GM03348 (cell line): Measurements from ENCODE around the gene MACF1.
A peak's percentile ranks its signal among the peaks of the same experiment; 100 is the strongest.
"Not testable (repeated sequence)": the region's sequence is repeated elsewhere in the genome, so short reads cannot be mapped to it uniquely, and the experiment has no call there.

Experiments used
- DNase-seq: peaks from one replicate; pipeline ENCODE4 v3.0.0; 2012; ENCODE audit warnings: low spot score

MACF1 gene

GRCh38 chr1:39181311-39181710, 23.2 kb upstream of the MACF1 start:
- DNase-seq = no peak

DNA sequence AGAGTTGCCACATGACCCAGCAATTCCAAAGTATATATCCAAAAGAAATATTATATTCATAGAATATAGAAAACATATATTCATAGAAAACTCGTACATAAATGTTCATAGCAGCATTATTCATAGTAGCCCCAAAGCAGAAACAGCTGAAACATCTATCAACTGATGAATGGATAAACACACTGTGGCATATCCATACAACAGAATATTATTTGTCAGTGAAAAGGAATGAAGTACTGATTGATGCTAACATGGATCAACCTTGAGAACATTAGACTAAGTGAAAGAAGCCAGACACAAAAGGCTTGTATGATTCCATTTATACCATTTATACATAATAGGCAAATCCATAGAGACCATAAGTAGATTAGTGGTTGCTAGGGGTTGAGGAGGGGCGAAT, 21.7 kb upstream of the MACF1 start:
- DNase-seq = no peak

DNA sequence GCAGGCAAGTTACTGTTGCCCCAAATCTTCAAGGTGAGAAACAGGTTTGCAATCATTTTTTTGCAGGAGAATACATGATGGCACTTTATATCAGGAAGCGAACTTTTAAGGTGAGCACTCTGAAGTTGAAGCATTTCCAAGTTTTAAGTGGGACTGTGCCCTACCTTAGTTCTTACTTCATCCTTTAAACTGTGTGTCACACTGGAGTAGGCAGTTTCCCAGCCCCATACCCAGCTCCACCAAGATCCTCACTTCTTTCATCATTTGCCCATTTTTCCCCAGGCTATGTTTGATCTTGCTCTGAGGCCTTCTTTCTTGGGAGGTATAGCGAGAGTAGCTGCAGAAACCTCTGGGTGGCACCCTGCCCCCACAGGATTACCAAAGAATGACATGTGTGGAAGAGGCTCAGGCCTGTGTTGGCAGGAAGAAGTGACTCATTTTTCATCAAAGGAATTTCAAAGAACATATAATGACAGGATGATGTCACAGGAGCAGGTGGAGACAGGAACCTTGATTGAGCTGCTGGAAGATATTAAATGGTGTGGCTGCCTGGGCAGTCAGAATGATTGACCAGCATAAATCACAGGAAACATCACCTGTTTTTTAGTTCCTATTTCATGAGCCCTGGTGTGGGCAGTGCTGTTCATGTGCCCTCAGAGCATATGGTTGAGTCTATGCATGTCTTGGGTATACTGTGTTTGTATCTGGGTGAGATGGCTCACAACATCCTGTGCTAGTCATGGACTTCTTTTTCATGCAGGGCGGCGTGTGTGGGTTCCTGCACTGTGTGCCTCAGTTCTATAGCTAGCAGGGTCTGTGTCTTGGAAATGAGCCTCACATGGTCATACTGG, 20.8 kb upstream of the MACF1 start:
- peak; percentile 31 for DNase-seq

GRCh38 chr1:39184354-39184818, 20.1 kb upstream of the MACF1 start:
- no peak for DNase-seq

DNA sequence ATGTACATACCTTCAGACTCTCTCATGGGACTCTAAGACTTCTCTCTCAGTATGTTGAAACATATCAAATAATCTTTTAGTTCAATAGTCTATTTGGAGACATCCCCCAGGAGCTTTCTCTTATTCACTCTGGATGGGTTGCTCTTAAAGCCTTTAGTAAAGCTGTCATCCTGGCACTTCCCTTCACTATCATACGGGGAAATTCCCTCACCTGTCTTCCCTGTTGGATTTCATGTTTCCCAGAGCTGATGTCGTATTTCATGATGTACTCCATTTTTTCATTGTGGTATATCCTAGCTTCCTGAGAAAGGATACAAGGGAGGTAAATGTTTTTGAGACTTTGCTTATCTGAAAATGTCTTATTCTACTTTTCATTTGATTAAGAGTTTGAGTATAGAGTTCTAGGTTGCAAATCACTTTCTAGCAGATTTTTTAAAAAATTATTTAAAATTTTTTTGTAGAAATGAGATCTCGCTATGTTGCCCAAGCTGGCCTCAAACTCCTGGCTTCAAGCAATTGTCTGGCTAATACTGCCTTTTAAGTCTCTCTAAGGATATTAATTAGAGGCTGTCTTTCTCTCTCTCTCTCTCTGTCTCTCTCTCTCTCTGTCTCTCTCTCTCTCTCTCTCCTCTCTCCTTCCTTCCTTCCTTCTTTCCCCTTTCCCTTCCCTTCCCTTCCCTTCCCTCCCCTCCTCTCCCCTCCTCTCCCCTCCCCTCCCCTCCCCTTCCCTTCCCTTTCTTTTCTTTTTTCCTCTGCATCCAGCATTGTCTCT, 17.0 kb upstream of the MACF1 start:
- DNase-seq = no peak

DNA sequence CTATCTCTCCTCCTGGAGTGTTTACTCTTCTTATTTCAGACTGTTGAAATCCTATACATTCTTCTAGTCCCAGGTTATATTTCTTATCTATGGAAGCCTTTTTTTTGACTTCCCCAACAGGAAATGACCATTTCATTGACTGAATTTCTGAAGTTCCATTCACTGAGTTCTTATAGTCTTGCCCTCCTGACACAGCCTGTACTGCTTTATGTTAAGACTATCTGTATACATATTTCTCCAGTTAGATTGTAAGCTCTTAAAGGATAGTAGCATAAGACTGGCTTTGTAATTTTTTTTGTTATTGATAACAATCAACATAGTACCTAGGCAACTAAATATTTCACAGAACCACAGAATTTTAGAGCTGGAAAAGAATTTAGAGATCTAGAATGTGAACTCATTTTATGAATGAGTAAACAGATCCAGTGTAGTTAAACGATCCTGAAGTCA, 14.9 kb upstream of the MACF1 start:
- no peak for DNase-seq

DNA sequence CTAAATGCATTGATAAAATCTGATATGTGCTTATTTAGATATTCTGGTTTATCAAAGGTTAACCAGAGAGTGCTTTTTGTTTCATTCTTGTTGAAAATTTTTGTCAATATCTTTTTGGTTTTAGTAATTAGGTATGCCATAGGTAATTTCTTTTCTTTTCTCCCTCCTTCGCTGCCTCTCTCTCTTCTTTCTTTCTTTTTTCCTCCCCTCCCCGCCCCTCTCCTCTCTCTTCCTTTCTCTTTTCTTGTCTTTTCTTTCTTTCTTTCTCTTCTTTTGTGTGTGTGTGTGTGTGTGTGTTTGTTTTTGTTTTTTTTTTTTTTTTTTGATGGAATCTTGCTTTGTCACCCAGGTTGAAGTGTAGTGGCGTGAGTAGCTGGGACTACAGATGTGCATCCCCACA, 14.4 kb upstream of the MACF1 start:
- DNase-seq = no peak

- DNase-seq = no peak
Measured at GRCh38 chr1:39194398-39195051, 10.0 kb upstream of the MACF1 start.

GRCh38 chr1:39195166-39196111, 9.1 kb upstream of the MACF1 start:
- DNase-seq = peak; percentile 40

GRCh38 chr1:39196244-39197215, 8.0 kb upstream of the MACF1 start:
- DNase-seq = peak; percentile 61

DNA sequence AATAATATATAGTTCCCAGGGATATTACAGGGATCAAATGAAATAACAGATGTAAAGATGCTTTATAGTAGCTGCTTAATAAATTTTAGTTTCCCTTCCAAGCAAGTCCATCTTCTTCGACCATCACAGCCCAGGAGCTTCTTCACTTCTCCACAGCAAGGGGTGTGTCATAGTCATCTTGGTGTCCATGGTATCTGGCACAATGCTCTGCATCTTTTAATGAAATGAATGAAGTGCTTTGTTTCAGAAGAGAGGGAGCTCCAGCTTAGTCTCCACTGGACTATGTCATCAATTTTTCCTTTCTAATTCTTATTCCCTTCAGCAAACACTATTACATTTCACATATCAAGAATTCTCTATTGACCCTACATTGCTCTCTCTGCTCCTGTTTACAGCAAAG, 4.9 kb upstream of the MACF1 start:
- DNase-seq = no peak

DNA sequence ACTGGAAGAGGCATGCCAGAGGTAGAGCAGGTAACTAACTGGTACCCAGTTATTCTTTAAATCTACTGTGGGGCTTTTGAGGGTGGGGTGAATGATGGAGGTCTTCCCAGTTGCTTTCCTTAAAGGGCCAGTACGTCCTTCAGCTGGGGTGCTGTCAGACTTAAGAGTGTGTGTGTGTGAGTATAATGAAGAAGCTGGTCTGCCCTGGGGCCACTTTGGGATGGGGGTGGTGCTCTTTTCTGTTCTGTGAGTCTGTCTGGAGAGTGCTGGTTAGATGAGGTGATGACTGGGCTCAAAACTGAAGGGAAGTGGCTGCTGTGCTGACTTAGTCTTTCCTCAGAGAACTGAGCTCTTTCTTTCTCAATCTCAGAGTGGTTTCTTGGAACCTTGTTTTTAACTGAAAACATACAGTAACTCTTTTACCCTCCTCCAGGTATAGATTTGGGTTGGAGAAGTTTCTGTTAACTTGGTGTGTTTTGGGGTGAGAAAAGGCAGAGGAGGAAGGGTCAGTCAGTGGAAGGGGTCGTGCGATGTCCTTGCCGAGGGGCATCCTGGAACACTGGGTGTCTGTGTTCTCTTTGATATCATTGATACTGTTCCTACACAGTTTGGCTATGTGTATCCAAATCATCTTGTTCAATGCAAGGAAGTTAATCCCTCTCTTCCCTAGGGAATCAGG, 746 bp downstream of the MACF1 start:
- DNase-seq = peak; percentile 63

DNA sequence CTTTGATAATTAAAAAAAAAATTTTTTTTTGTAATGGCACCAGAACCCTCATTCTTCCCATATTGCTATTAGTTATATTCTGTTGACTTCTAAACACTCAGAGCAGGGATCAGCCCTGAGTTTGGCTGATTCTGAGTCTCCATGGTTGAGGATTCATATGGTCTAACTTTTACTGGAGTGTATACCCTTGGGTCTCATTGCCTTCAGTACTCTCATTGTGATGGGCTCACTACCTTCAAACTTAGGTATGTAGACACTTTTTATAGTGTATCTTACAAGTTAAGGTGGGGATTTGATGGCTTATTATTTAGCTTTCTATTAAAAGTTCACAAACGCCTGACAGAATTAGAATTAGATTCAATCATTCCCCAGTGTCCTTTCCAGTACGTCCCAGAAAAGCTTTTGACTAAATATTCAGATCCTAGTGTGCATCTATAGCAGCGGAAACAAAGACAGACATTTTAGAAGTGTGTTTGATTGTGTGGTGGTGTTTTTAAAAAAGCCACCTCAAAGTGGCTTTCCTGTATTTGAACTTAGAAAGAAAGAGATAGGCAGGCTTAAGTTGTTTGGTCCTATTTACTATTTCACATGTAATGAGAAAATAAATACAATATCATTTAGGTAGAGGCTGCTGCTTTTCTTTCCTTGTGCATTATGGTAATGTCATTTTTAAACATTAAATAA, 1.4 kb downstream of the MACF1 start:
- DNase-seq = no peak

DNA sequence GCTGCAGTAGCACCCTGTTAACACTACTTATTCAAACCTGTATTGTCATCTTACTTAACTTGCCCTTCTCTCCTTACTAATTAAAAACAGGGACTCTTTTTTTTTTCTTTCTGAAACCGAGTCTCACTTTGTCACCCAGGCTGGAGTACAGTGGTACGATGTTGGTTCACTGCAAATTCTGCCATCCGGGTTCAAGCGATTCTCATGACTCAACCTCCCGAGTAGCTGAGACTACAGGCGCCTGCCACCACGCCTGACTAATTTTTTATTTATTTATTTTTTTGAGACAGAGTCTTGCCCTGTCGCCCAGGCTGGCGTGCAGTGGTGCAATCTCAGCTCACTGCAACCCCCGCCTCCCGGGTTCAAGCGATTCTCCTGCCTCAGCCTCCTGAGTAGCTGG, 3.9 kb downstream of the MACF1 start:
- DNase-seq = not testable (repeated sequence)

DNA sequence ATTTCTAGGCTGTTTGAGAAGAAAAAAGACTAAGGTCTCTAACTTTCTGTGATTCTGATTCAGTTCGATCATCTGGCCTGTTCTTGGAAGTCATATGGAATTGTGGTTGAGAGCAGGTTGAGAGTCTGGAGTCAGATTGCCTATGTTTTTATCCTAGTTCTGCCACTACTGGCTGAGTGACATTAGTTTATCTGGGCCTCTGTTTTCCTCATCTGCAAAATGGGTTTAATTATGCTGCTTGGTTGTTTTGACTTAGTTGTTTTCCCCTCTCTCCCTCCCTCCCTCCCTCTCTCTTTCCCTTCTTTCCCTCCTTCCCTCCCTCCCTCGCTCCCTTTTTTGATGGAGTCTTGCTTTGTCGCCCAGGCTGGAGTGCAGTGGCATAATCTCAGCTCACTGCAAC, 6.2 kb downstream of the MACF1 start:
- no peak for DNase-seq

- no peak for DNase-seq
Measured at GRCh38 chr1:39212499-39212898, 8.0 kb downstream of the MACF1 start.

DNA sequence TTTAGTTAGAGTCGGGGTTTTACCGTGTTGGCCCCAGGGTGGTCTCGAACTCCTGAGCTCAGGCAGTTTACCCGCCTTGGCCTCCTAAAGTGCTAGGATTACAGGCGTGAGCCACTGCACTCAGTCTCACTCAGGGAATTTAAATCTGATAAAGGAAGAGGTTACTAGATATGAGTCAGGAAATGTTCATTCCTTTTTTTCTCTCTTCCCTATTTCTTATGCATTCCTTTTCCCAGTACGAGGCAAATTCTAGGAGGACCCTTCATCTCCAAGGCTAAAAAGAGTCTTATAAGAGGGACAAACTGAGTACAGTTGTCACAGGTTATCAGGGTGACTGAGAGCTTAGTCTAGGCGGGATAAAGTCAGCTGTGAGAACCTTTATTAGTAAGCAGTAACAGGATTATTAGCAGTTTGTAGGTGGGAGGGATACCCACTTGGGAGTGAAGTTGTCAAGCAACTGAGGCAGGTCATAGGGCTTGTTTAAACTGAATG, 9.1 kb downstream of the MACF1 start:
- peak; percentile 60 for DNase-seq

DNA sequence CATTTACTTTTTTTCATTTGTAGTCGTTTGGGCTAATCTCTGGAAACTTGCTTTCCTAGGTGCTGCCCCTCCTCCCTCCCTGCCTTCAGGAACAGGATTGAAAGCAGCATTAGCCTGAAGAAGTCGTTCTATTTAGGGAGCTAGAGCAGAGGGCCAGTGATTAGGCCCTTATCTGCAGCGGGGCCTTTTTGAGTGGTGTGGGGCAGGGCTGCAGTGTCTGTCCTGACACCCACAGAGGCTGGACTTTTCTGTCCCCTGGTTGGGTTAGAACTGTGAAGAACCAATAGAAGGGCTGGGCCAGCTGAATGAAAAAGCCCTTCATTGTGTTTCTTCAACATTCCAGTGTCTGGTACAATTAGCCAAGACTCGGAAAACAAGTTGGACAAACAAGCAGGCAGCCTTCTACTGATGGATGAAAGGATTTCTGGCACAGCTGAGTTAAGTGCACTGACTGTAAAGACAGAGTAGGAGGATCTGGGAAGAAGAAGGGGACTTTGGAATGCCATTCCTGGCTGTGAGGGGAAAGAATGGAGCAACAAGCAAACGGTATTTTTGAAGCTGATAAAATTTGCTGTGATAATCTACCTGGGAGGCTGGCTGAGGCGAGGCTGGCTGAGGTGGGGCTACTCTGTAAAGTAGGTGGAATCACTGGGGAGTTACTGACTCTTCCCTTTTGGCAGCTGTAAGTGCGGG, 9.7 kb downstream of the MACF1 start:
- peak; percentile 44 for DNase-seq

DNA sequence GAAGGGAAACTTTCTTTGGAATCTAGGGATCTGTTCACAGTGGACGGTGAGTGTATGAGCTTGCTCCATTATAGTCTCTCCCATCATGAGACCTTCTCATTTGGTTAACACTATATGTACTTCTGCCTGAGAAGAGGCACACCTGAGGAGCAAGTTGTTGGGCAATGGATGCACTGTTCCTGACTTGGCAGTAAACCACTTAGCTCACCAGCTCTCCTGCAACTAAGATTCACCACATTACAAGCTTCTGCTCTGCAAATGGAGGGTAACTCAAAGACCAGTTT, 10.2 kb downstream of the MACF1 start:
- no peak for DNase-seq
